ENCODE measurements around the gene C18orf54.

The C18orf54 gene

DNA sequence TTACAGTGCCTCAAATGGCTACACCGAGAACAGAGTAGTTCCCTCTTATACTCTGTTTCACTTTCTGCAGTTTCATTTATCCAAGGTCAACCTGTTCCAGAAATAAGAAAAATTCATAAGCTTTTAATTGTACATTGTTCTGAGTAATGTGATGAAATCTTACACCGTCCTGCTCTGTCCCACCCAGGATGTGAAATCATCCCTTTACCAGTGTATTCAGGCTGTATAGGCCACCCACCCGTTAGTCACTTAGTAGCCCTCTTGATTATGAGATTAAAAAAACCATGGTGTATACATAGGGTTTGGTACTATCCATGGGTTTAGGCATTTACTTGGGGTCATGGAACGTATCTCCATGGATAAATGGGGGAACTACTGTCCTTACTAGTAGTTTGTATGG, 29.9 kb upstream of the C18orf54 start:
- Histone ChIP-seq H4K8ac (ENCODE audit: low read depth, low read length) (no peak overlapping the region), H3K36me3 (ENCODE audit: control insufficient read depth, insufficient read depth, low read length) (no peaks in the 10 kb centered on the region), H2AK5ac (ENCODE audit: low read length) (no peak overlapping the region), H3K4me2 (ENCODE audit: low read length) (no peak overlapping the region), H3K27ac (ENCODE audit: low read depth, low read length) (no peak overlapping the region), H2BK120ac (ENCODE audit: low read depth, low read length) (no peak overlapping the region), H4K5ac (ENCODE audit: low read length) (no peak overlapping the region), H3K4me3 (ENCODE audit: low read length) (no peak overlapping the region), H3K27me3 (ENCODE audit: insufficient read depth, low read length, poor library complexity) (no peaks in the 10 kb centered on the region), H3K9ac (ENCODE audit: low read length) (no peak overlapping the region), H3K79me1 (ENCODE audit: low read length) (no peaks in the 10 kb centered on the region), H3K4ac (ENCODE audit: low read depth, low read length) (no peak overlapping the region), H3K56ac (ENCODE audit: low read length) (no peak overlapping the region), H3K18ac (ENCODE audit: low read length) (no peak overlapping the region), H3K4me1 (ENCODE audit: control insufficient read depth, low read depth, low read length) (no peaks in the 10 kb centered on the region), H2BK5ac (ENCODE audit: low read length) (no peak overlapping the region), H3K23ac (ENCODE audit: low read length) (no peak overlapping the region), H2BK15ac (replicated peaks; ENCODE audit: low read depth) (no peak overlapping the region), H3K79me2 (ENCODE audit: control insufficient read depth, insufficient read depth, low read length) (no peaks in the 10 kb centered on the region)
- no CpG with 5 or more reads among the region's 4 CpGs for WGBS (ENCODE audit: extremely low coverage, insufficient coverage, low lambda C conversion rate)
- DNase-seq, result no peak

DNA sequence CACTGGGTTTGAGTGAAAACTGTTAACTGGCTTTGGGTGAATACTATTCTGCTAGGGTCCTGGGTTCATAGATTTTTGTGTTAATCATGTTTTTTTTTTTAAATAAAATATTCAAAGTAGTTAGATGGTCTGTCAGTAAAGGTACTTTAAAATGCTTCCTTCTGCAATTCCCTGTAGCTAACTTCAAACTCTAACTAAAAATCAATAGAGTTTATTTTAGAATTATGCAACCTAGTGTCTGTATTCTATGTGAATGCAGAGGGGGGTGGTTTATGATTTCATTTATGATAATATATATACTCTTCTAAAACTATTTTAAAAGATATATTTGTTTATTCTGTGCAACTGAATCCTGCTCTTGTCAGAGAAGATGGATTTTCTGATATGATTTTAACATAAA, 27.9 kb upstream of the C18orf54 start:
- no peak overlapping the region for H3K9ac ChIP-seq (ENCODE audit: low read length)
- H2AK5ac ChIP-seq (ENCODE audit: low read length), result no peak overlapping the region
- H3K4ac ChIP-seq (ENCODE audit: low read depth, low read length), result no peak overlapping the region
- H3K4me1 ChIP-seq (ENCODE audit: control insufficient read depth, low read depth, low read length), result no peaks in the 10 kb centered on the region
- H3K36me3 ChIP-seq (ENCODE audit: control insufficient read depth, insufficient read depth, low read length), result no peaks in the 10 kb centered on the region
- H3K23ac ChIP-seq (ENCODE audit: low read length), result no peak overlapping the region
- no peaks in the 10 kb centered on the region for H3K79me1 ChIP-seq (ENCODE audit: low read length)
- H4K8ac ChIP-seq (ENCODE audit: low read depth, low read length), result no peak overlapping the region
- H3K4me2 ChIP-seq (ENCODE audit: low read length), result no peak overlapping the region
- H3K4me3 ChIP-seq (ENCODE audit: low read length), result no peak overlapping the region
- no peaks in the 10 kb centered on the region for H3K79me2 ChIP-seq (ENCODE audit: control insufficient read depth, insufficient read depth, low read length)
- no peak overlapping the region for H4K5ac ChIP-seq (ENCODE audit: low read length)
- H2BK5ac ChIP-seq (ENCODE audit: low read length), result no peak overlapping the region
- H2BK15ac ChIP-seq (replicated peaks; ENCODE audit: low read depth), result no peak overlapping the region
- H3K56ac ChIP-seq (ENCODE audit: low read length), result no peak overlapping the region
- H3K27ac ChIP-seq (ENCODE audit: low read depth, low read length), result no peak overlapping the region
- H2BK120ac ChIP-seq (ENCODE audit: low read depth, low read length), result no peak overlapping the region
- no peak for DNase-seq
- no peaks in the 10 kb centered on the region for H3K27me3 ChIP-seq (ENCODE audit: insufficient read depth, low read length, poor library complexity)
- H3K18ac ChIP-seq (ENCODE audit: low read length), result no peak overlapping the region

DNA sequence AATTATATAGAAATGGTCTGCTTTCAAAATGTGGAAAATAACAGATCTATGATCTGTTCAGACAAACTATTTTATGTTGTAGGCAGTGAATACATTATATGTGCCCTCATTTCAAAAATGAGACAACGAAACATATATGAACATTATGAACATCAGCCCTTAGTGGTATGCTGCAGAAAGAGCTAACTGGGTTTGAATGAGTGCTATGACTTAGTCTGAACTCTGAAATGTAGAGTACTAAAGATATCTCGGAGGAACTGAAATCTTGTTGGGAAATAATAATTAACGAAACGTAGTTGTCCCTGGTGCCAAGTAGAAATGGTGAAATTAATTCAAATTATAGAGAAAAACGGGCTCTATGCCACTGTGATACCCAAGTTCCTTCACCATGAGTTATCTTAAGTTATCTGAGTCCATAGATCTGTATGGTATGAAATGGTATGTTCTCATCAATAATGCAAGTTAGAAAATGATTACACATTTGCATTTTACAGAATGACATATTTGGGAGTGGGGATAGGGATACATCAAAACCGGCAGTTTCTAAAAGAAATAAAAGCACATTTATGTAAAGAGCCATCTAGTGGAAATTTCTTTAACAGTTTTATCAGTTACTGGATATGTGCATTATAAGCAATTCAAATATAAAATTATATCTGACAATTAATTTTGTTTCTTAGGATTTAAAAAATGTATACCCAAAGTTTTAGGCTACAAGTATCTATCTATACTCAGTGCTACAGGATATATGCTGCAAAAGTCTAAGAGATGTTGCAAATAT, 26.7 kb upstream of the C18orf54 start:
- Histone ChIP-seq H3K79me1 (ENCODE audit: low read length) (no peaks in the 10 kb centered on the region), H3K4ac (ENCODE audit: low read depth, low read length) (no peak overlapping the region), H3K27ac (ENCODE audit: low read depth, low read length) (no peak overlapping the region), H3K27me3 (ENCODE audit: insufficient read depth, low read length, poor library complexity) (no peaks in the 10 kb centered on the region), H2AK5ac (ENCODE audit: low read length) (no peak overlapping the region), H3K4me1 (ENCODE audit: control insufficient read depth, low read depth, low read length) (no peaks in the 10 kb centered on the region), H3K4me2 (ENCODE audit: low read length) (no peak overlapping the region), H3K18ac (ENCODE audit: low read length) (no peak overlapping the region), H3K79me2 (ENCODE audit: control insufficient read depth, insufficient read depth, low read length) (no peaks in the 10 kb centered on the region), H3K4me3 (ENCODE audit: low read length) (no peak overlapping the region), H3K56ac (ENCODE audit: low read length) (no peak overlapping the region), H3K23ac (ENCODE audit: low read length) (no peak overlapping the region), H3K9ac (ENCODE audit: low read length) (no peak overlapping the region), H2BK120ac (ENCODE audit: low read depth, low read length) (no peak overlapping the region), H4K8ac (ENCODE audit: low read depth, low read length) (no peak overlapping the region), H2BK5ac (ENCODE audit: low read length) (no peak overlapping the region), H3K36me3 (ENCODE audit: control insufficient read depth, insufficient read depth, low read length) (no peaks in the 10 kb centered on the region), H2BK15ac (replicated peaks; ENCODE audit: low read depth) (no peak overlapping the region), H4K5ac (ENCODE audit: low read length) (no peak overlapping the region)
- DNase-seq, result no peak
- 100% methylated on average over 3 of the region's 6 CpGs for WGBS (ENCODE audit: extremely low coverage, insufficient coverage, low lambda C conversion rate)

GRCh38 chr18:54335638-54336173, 22.0 kb upstream of the C18orf54 start:
- Histone ChIP-seq H3K36me3 (ENCODE audit: control insufficient read depth, insufficient read depth, low read length) (no peaks in the 10 kb centered on the region), H3K79me2 (ENCODE audit: control insufficient read depth, insufficient read depth, low read length) (no peaks in the 10 kb centered on the region), H2BK15ac (replicated peaks; ENCODE audit: low read depth) (no peak overlapping the region), H3K4ac (ENCODE audit: low read depth, low read length) (no peak overlapping the region), H3K27me3 (ENCODE audit: insufficient read depth, low read length, poor library complexity) (no peaks in the 10 kb centered on the region), H3K4me2 (ENCODE audit: low read length) (no peak overlapping the region), H3K4me1 (ENCODE audit: control insufficient read depth, low read depth, low read length) (no peaks in the 10 kb centered on the region), H2BK5ac (ENCODE audit: low read length) (no peak overlapping the region), H2BK120ac (ENCODE audit: low read depth, low read length) (no peak overlapping the region), H3K4me3 (ENCODE audit: low read length) (no peak overlapping the region), H3K9ac (ENCODE audit: low read length) (no peak overlapping the region), H3K23ac (ENCODE audit: low read length) (no peak overlapping the region), H3K18ac (ENCODE audit: low read length) (no peak overlapping the region), H4K8ac (ENCODE audit: low read depth, low read length) (no peak overlapping the region), H3K79me1 (ENCODE audit: low read length) (no peaks in the 10 kb centered on the region), H2AK5ac (ENCODE audit: low read length) (no peak overlapping the region), H4K5ac (ENCODE audit: low read length) (no peak overlapping the region), H3K56ac (ENCODE audit: low read length) (no peak overlapping the region), H3K27ac (ENCODE audit: low read depth, low read length) (no peak overlapping the region)
- no peak for DNase-seq
- no CpG with 5 or more reads among the region's 2 CpGs for WGBS (ENCODE audit: extremely low coverage, insufficient coverage, low lambda C conversion rate)

DNA sequence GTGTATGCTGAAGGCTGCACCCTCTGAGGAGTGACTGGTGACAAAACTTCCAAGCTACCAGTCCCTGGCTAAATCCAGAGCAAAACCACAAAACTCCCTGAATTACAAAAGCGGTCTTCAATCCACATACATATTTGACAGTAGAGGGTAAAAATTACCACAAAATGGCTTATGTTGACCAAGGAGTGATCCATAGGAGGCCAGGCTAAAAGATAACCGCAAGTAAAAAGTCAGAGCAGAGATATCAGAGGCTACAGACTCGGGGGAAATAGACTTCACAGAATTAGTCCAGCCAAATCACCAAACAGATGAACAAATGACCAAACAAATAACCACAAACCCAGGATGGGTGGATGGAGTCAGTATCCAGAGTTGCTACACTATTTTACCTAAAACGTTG, 19.5 kb upstream of the C18orf54 start:
- Histone ChIP-seq H3K4me1 (ENCODE audit: control insufficient read depth, low read depth, low read length) (no peaks in the 10 kb centered on the region), H3K4me2 (ENCODE audit: low read length) (no peak overlapping the region), H2AK5ac (ENCODE audit: low read length) (no peak overlapping the region)

DNA sequence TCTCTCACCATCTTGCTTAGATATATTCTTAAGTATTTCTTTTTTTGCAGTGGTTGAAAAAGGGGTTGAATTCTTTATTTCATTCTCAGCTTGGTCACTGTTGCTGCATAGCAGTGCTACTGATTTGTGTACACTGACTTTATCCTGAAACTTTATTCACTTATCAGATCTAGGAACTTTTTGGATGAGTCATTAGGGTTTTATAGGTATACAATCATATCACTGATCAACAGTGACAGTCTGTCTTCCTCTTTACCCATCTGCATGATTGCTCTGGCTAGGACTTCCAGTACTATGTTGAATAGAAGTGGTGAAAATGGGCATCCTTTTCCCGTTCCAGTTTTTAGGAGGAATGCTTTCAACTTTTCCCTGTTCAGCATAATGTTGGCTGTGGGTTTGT, 6.5 kb upstream of the C18orf54 start:
- Histone ChIP-seq H3K18ac (ENCODE audit: low read length) (no peak overlapping the region), H3K79me1 (ENCODE audit: low read length) (no peaks in the 10 kb centered on the region), H3K4ac (ENCODE audit: low read depth, low read length) (no peak overlapping the region), H3K9ac (ENCODE audit: low read length) (no peak overlapping the region), H4K8ac (ENCODE audit: low read depth, low read length) (no peak overlapping the region), H3K79me2 (ENCODE audit: control insufficient read depth, insufficient read depth, low read length) (no peaks in the 10 kb centered on the region), H2BK5ac (ENCODE audit: low read length) (no peak overlapping the region), H3K23ac (ENCODE audit: low read length) (no peak overlapping the region), H3K56ac (ENCODE audit: low read length) (no peak overlapping the region), H3K27me3 (ENCODE audit: insufficient read depth, low read length, poor library complexity) (no peaks in the 10 kb centered on the region), H2BK15ac (replicated peaks; ENCODE audit: low read depth) (no peak overlapping the region), H4K5ac (ENCODE audit: low read length) (no peak overlapping the region), H3K4me1 (ENCODE audit: control insufficient read depth, low read depth, low read length) (no peaks in the 10 kb centered on the region), H3K27ac (ENCODE audit: low read depth, low read length) (no peak overlapping the region), H3K4me2 (ENCODE audit: low read length) (no peak overlapping the region), H3K36me3 (ENCODE audit: control insufficient read depth, insufficient read depth, low read length) (no peaks in the 10 kb centered on the region), H3K4me3 (ENCODE audit: low read length) (no peak overlapping the region), H2BK120ac (ENCODE audit: low read depth, low read length) (no peak overlapping the region), H2AK5ac (ENCODE audit: low read length) (no peak overlapping the region)
- DNase-seq, result no peak
- no CpG with 5 or more reads among the region's 1 CpG for WGBS (ENCODE audit: extremely low coverage, insufficient coverage, low lambda C conversion rate)

More for the DNA sequence above, 19.5 kb upstream of the C18orf54 start:
- H2BK120ac ChIP-seq (ENCODE audit: low read depth, low read length), result no peak overlapping the region
- H3K79me1 ChIP-seq (ENCODE audit: low read length), result no peaks in the 10 kb centered on the region
- H4K8ac ChIP-seq (ENCODE audit: low read depth, low read length), result no peak overlapping the region
- no peaks in the 10 kb centered on the region for H3K79me2 ChIP-seq (ENCODE audit: control insufficient read depth, insufficient read depth, low read length)
- no CpG with 5 or more reads among the region's 4 CpGs for WGBS (ENCODE audit: extremely low coverage, insufficient coverage, low lambda C conversion rate)
- no peaks in the 10 kb centered on the region for H3K36me3 ChIP-seq (ENCODE audit: control insufficient read depth, insufficient read depth, low read length)
- H3K4ac ChIP-seq (ENCODE audit: low read depth, low read length), result no peak overlapping the region
- H3K18ac ChIP-seq (ENCODE audit: low read length), result no peak overlapping the region
- no peak overlapping the region for H4K5ac ChIP-seq (ENCODE audit: low read length)
- no peak for DNase-seq
- no peak overlapping the region for H3K4me3 ChIP-seq (ENCODE audit: low read length)
- H2BK15ac ChIP-seq (replicated peaks; ENCODE audit: low read depth), result no peak overlapping the region
- no peaks in the 10 kb centered on the region for H3K27me3 ChIP-seq (ENCODE audit: insufficient read depth, low read length, poor library complexity)
- H3K23ac ChIP-seq (ENCODE audit: low read length), result no peak overlapping the region
- H3K9ac ChIP-seq (ENCODE audit: low read length), result no peak overlapping the region
- H3K56ac ChIP-seq (ENCODE audit: low read length), result no peak overlapping the region
- no peak overlapping the region for H2BK5ac ChIP-seq (ENCODE audit: low read length)
- H3K27ac ChIP-seq (ENCODE audit: low read depth, low read length), result no peak overlapping the region

All from mesendoderm (in vitro differentiated cells).